DOHH2 (cell line): Measurements from ENCODE around the gene MYBL2.

Experiments
- H3F3A ChIP-seq: fragments of 200-600 bp; sonication (generic), shearing (Covaris generic); 2 replicates; pipeline ENCODE4 v1.6.0; 2016; ENCODE audit warnings: antibody characterized with exemption, mild to moderate bottlenecking; ENCODE audit not compliant: control insufficient read depth, insufficient read depth
- H3K27ac ChIP-seq: fragments of 200-600 bp; sonication (generic); 2 replicates; pipeline ENCODE4 v1.5.1; 2014; ENCODE audit warnings: low read depth, mild to moderate bottlenecking, low read length, moderate library complexity
- H3K27me3 ChIP-seq: fragments of 200-600 bp; sonication (generic); 2 replicates; pipeline ENCODE4 v1.6.1; 2014; ENCODE audit warnings: mild to moderate bottlenecking, low read length, mixed read lengths; ENCODE audit not compliant: control insufficient read depth
- H3K36me3 ChIP-seq: fragments of 200-600 bp; sonication (generic); 2 replicates; pipeline ENCODE4 v1.6.1; 2014; ENCODE audit warnings: mild to moderate bottlenecking, low read length, moderate library complexity, mixed read lengths; ENCODE audit not compliant: control insufficient read depth
- H3K4me1 ChIP-seq: fragments of 200-600 bp; sonication (generic); 2 replicates; pipeline ENCODE4 v1.6.1; 2014; ENCODE audit warnings: mild to moderate bottlenecking, low read length, mixed read lengths; ENCODE audit not compliant: control insufficient read depth
- H3K4me2 ChIP-seq: fragments of 200-600 bp; sonication (generic); 2 replicates; pipeline ENCODE4 v1.6.0; 2014; ENCODE audit warnings: mild to moderate bottlenecking, low read length, moderate library complexity
- H3K4me3 ChIP-seq: fragments of 200-600 bp; sonication (generic); 2 replicates; pipeline ENCODE4 v1.5.1; 2014; ENCODE audit warnings: mild to moderate bottlenecking, low read length, mixed read lengths
- H3K79me2 ChIP-seq: fragments of 200-600 bp; sonication (generic); 2 replicates; pipeline ENCODE4 v1.6.1; 2014; ENCODE audit warnings: mild to moderate bottlenecking, low read length, mixed read lengths; ENCODE audit not compliant: control insufficient read depth
- H3K9me2 ChIP-seq: fragments of 200-600 bp; sonication (generic); replicated peaks from 2 replicates; pipeline ENCODE4 v1.6.1; 2014; ENCODE audit warnings: mild to moderate bottlenecking, low read length, mixed read lengths; ENCODE audit not compliant: control insufficient read depth
- H3K9me3 ChIP-seq: fragments of 200-600 bp; sonication (generic); 2 replicates; pipeline ENCODE4 v1.6.1; 2014; ENCODE audit warnings: antibody characterized with exemption, low read length, mixed read lengths; ENCODE audit not compliant: control insufficient read depth, insufficient read depth
- H4K20me1 ChIP-seq: fragments of 200-600 bp; sonication (generic); 2 replicates; pipeline ENCODE4 v1.6.0; 2014; ENCODE audit warnings: low read depth, mild to moderate bottlenecking, antibody characterized with exemption, low read length, moderate library complexity; ENCODE audit not compliant: control insufficient read depth, insufficient read depth
- CTCF ChIP-seq: fragments of 200-600 bp; sonication (generic); IDR thresholded peaks from one replicate; pipeline ENCODE4 v1.5.1; 2014; ENCODE audit warnings: antibody characterized with exemption, mild to moderate bottlenecking, low read depth, low read length; ENCODE audit not compliant: poor library complexity, severe bottlenecking
- EZH2phosphoT487 ChIP-seq: fragments of 200-600 bp; sonication (generic); IDR thresholded peaks from 2 replicates; pipeline ENCODE4 v1.6.1; 2017; ENCODE audit warnings: borderline replicate concordance, mild to moderate bottlenecking, antibody characterized with exemption, low read length, moderate library complexity, mixed read lengths

The MYBL2 gene

GRCh38 chr20:43699941-43700565 lies 33.1 kb downstream of the MYBL2 start:
- TF ChIP-seq EZH2phosphoT487 = no peak
- no peak for TF ChIP-seq CTCF
- Histone ChIP-seq H3K9me2 (no peaks in the 10 kb centered on the region), H3K4me3 (no peak overlapping the region), H3F3A (no peaks in the 10 kb centered on the region), H3K36me3 (peaks cover 86% of the 10 kb centered on the region), H3K9me3 (no peaks in the 10 kb centered on the region), H3K4me1 (no peaks in the 10 kb centered on the region), H3K79me2 (peaks cover 56% of the 10 kb centered on the region), H4K20me1 (peaks cover 28% of the 10 kb centered on the region), H3K4me2 (no peak overlapping the region), H3K27me3 (no peaks in the 10 kb centered on the region), H3K27ac (no peak overlapping the region)

- Histone ChIP-seq H3K79me2 (peaks cover 55% of the 10 kb centered on the region), H3K4me1 (no peaks in the 10 kb centered on the region), H3K4me3 (no peak overlapping the region), H3K9me2 (no peaks in the 10 kb centered on the region), H3K27ac (no peak overlapping the region), H3K9me3 (no peaks in the 10 kb centered on the region), H3K36me3 (peaks cover 84% of the 10 kb centered on the region), H3F3A (no peaks in the 10 kb centered on the region), H3K27me3 (no peaks in the 10 kb centered on the region), H3K4me2 (no peak overlapping the region), H4K20me1 (peaks cover 28% of the 10 kb centered on the region)
- no peak for TF ChIP-seq CTCF
- no peak for TF ChIP-seq EZH2phosphoT487
Observed at GRCh38 chr20:43700627-43701026, 33.7 kb downstream of the MYBL2 start.

GRCh38 chr20:43702502-43702901 lies 35.6 kb downstream of the MYBL2 start:
- TF ChIP-seq CTCF = no peak
- TF ChIP-seq EZH2phosphoT487 = no peak
- Histone ChIP-seq H3K27me3 (no peaks in the 10 kb centered on the region), H3K9me3 (no peaks in the 10 kb centered on the region), H3K4me2 (no peak overlapping the region), H3K36me3 (peaks cover 80% of the 10 kb centered on the region), H3K4me1 (peaks cover 5% of the 10 kb centered on the region), H3K27ac (no peak overlapping the region), H4K20me1 (peaks cover 28% of the 10 kb centered on the region), H3K4me3 (no peak overlapping the region), H3F3A (no peaks in the 10 kb centered on the region), H3K79me2 (peaks cover 44% of the 10 kb centered on the region), H3K9me2 (no peaks in the 10 kb centered on the region)
